GM19397 (cell line): ENCODE data around the gene SDCCAG8.

Experiments used
- ATAC-seq: cut with Tn5 transposase; IDR thresholded peaks from one replicate; pipeline ENCODE4 v1.9.1; 2021; ENCODE audit warnings: mild to moderate bottlenecking, moderate library complexity; ENCODE audit not compliant: unreplicated experiment

Gene SDCCAG8

GRCh38 chr1:243535014-243535413, 279.2 kb downstream of the SDCCAG8 start:
- no peak for ATAC-seq

GRCh38 chr1:243539636-243540035, 283.8 kb downstream of the SDCCAG8 start:
- no peak for ATAC-seq

- no peak for ATAC-seq
These were observed 287.0 kb downstream of the SDCCAG8 start for GRCh38 chr1:243542739-243543415.

- no peak for ATAC-seq
These were observed 287.7 kb downstream of the SDCCAG8 start for GRCh38 chr1:243543501-243543900.

- no peak for ATAC-seq
These were observed 290.6 kb downstream of the SDCCAG8 start for GRCh38 chr1:243546457-243546856.

GRCh38 chr1:243547891-243548290, 292.1 kb downstream of the SDCCAG8 start:
- no peak for ATAC-seq

GRCh38 chr1:243548516-243548915, 292.7 kb downstream of the SDCCAG8 start:
- no peak for ATAC-seq

- no peak for ATAC-seq
These were observed 293.3 kb downstream of the SDCCAG8 start for GRCh38 chr1:243549108-243549507.
